ENCODE measurements around the gene JAZF1.

JAZF1 gene

GRCh38 chr7:27966219-27966780 is 214.3 kb downstream of the JAZF1 start:
- no peak for TF ChIP-seq TAF1 (IDR thresholded peaks at IDR 0.05; ENCODE audit: borderline replicate concordance, insufficient read depth, low read length)
- TF ChIP-seq SIN3A (IDR thresholded peaks at IDR 0.05; ENCODE audit: borderline replicate concordance, insufficient read depth, low read length), result no peak
- no peak for TF ChIP-seq FOXP2 (optimal IDR thresholded peaks at IDR 0.05; ENCODE audit: borderline replicate concordance, extremely low read depth, extremely low read length, insufficient read depth)
- TF ChIP-seq REST (IDR thresholded peaks at IDR 0.05; ENCODE audit: insufficient read depth in 1 of 2, low read depth in 2 of 2, low read length in 2 of 2), result no peak

GRCh38 chr7:27965650-27966049 is 214.9 kb downstream of the JAZF1 start:
- TF ChIP-seq POLR2AphosphoS5 (IDR thresholded peaks at IDR 0.05; ENCODE audit: low read depth, low read length), result no peak
- TF ChIP-seq REST (IDR thresholded peaks at IDR 0.05; ENCODE audit: insufficient read depth in 1 of 2, low read depth in 2 of 2, low read length in 2 of 2), result no peak
- TF ChIP-seq TAF1 (IDR thresholded peaks at IDR 0.05; ENCODE audit: borderline replicate concordance, insufficient read depth, low read length), result no peak
- TF ChIP-seq FOXP2 (optimal IDR thresholded peaks at IDR 0.05; ENCODE audit: borderline replicate concordance, extremely low read depth, extremely low read length, insufficient read depth), result no peak
- no peak for TF ChIP-seq SIN3A (IDR thresholded peaks at IDR 0.05; ENCODE audit: borderline replicate concordance, insufficient read depth, low read length)

- TF ChIP-seq POLR2AphosphoS5 (IDR thresholded peaks at IDR 0.05; ENCODE audit: low read depth, low read length), result no peak
- TF ChIP-seq FOXP2 (optimal IDR thresholded peaks at IDR 0.05; ENCODE audit: borderline replicate concordance, extremely low read depth, extremely low read length, insufficient read depth), result no peak
- TF ChIP-seq REST (IDR thresholded peaks at IDR 0.05; ENCODE audit: insufficient read depth in 1 of 2, low read depth in 2 of 2, low read length in 2 of 2), result no peak
- no peak for TF ChIP-seq TAF1 (IDR thresholded peaks at IDR 0.05; ENCODE audit: borderline replicate concordance, insufficient read depth, low read length)
- TF ChIP-seq SIN3A (IDR thresholded peaks at IDR 0.05; ENCODE audit: borderline replicate concordance, insufficient read depth, low read length), result no peak
These were observed 215.8 kb downstream of the JAZF1 start for GRCh38 chr7:27964820-27965219.

- no peak for TF ChIP-seq SIN3A (IDR thresholded peaks at IDR 0.05; ENCODE audit: borderline replicate concordance, insufficient read depth, low read length)
- no peak for TF ChIP-seq TAF1 (IDR thresholded peaks at IDR 0.05; ENCODE audit: borderline replicate concordance, insufficient read depth, low read length)
- no peak for TF ChIP-seq POLR2AphosphoS5 (IDR thresholded peaks at IDR 0.05; ENCODE audit: low read depth, low read length)
- no peak for TF ChIP-seq REST (IDR thresholded peaks at IDR 0.05; ENCODE audit: insufficient read depth in 1 of 2, low read depth in 2 of 2, low read length in 2 of 2)
- no peak for TF ChIP-seq FOXP2 (optimal IDR thresholded peaks at IDR 0.05; ENCODE audit: borderline replicate concordance, extremely low read depth, extremely low read length, insufficient read depth)
These were observed 217.5 kb downstream of the JAZF1 start for GRCh38 chr7:27963056-27963455.

- TF ChIP-seq SIN3A (IDR thresholded peaks at IDR 0.05; ENCODE audit: borderline replicate concordance, insufficient read depth, low read length) (no peak), POLR2AphosphoS5 (IDR thresholded peaks at IDR 0.05; ENCODE audit: low read depth, low read length) (no peak), TAF1 (IDR thresholded peaks at IDR 0.05; ENCODE audit: borderline replicate concordance, insufficient read depth, low read length) (no peak), FOXP2 (optimal IDR thresholded peaks at IDR 0.05; ENCODE audit: borderline replicate concordance, extremely low read depth, extremely low read length, insufficient read depth) (no peak), REST (IDR thresholded peaks at IDR 0.05; ENCODE audit: insufficient read depth in 1 of 2, low read depth in 2 of 2, low read length in 2 of 2) (no peak)
These were observed 218.3 kb downstream of the JAZF1 start for GRCh38 chr7:27962273-27962672.
